Right forelimb (tissue), 1 donor: Measurements from ENCODE around the gene STK35.

Experiments
- DNase-seq: peaks from one replicate; pipeline ENCODE4 v3.0.0-alpha.2; 2018

Gene STK35

GRCh38 chr20:2101057-2101864 is at the start of gene STK35:
STK35 (plus strand) TSS chr20:2101827; CDS start chr20:2101882, 55 bp downstream.
- DNase-seq: no peak

GRCh38 chr20:2051946-2052345 is 49.7 kb upstream of the STK35 start:
- no peak for DNase-seq

GRCh38 chr20:2052741-2053140 is 48.9 kb upstream of the STK35 start:
- no peak for DNase-seq

GRCh38 chr20:2053615-2054014 is 48.0 kb upstream of the STK35 start:
- DNase-seq: no peak

- no peak for DNase-seq
These were observed 46.7 kb upstream of the STK35 start for GRCh38 chr20:2054911-2055310.

GRCh38 chr20:2059411-2059810 is 42.2 kb upstream of the STK35 start:
- DNase-seq: no peak

GRCh38 chr20:2065099-2065498 is 36.5 kb upstream of the STK35 start:
- DNase-seq: no peak

- no peak for DNase-seq
These were observed 35.0 kb upstream of the STK35 start for GRCh38 chr20:2066461-2067122.

- no peak for DNase-seq
These were observed 20.9 kb upstream of the STK35 start for GRCh38 chr20:2080532-2081224.

- DNase-seq: no peak
These were observed 16.9 kb upstream of the STK35 start for GRCh38 chr20:2084703-2085102.

- DNase-seq: no peak
These were observed 15.2 kb upstream of the STK35 start for GRCh38 chr20:2086177-2086979.

- no peak for DNase-seq
These were observed 14.6 kb upstream of the STK35 start for GRCh38 chr20:2086980-2087377.

GRCh38 chr20:2088891-2089290 is 12.7 kb upstream of the STK35 start:
- no peak for DNase-seq

- no peak for DNase-seq
These were observed 12.2 kb upstream of the STK35 start for GRCh38 chr20:2089447-2089846.

GRCh38 chr20:2093159-2093781 is 8.4 kb upstream of the STK35 start:
- no peak for DNase-seq

- DNase-seq: no peak
These were observed 7.7 kb upstream of the STK35 start for GRCh38 chr20:2093883-2094282.

- peak; percentile 95 for DNase-seq
These were observed 398 bp downstream of the STK35 start for GRCh38 chr20:2101865-2102584.

GRCh38 chr20:2102585-2103460 is 1.2 kb downstream of the STK35 start:
- peak; percentile 94 for DNase-seq

- DNase-seq: no peak
These were observed 2.0 kb downstream of the STK35 start for GRCh38 chr20:2103461-2104153.

- DNase-seq: no peak
These were observed 2.6 kb downstream of the STK35 start for GRCh38 chr20:2104236-2104635.
